WTC11 (cell line): ENCODE data around the gene GAS2L1. TPM values are rescaled to one million over a fixed set of nuclear protein-coding genes. Genes with fewer than 3 reads are reported as not detected.

ENCODE experiments used
- ATAC-seq: fragments of 200-7000 bp; cut with Tn5 transposase; 2 replicates; pipeline ENCODE4 v1.10.0; 2021; ENCODE audit warnings: mild to moderate bottlenecking, moderate library complexity
- CTCF ChIA-PET: fragments of 300-600 bp; sonication (Branson Sonifier 250); formaldehyde crosslinking; loops from one replicate; lab custom pipeline; 2021; ENCODE audit warnings: antibody characterized with exemption; lab: Charles Lee
- POLR2A ChIA-PET: fragments of 350-600 bp; sonication (Branson Sonifier 250); formaldehyde crosslinking; loops from one replicate; lab custom pipeline; 2021; ENCODE audit warnings: antibody characterized with exemption; lab: Charles Lee
- DNase-seq: peaks from one replicate; pipeline ENCODE4 v3.0.0; 2021; ENCODE audit warnings: low spot score
- H3K27ac Mint-ChIP-seq: 2 replicates; pipeline ENCODE4 v1.8.0; 2021; ENCODE audit warnings: mixed read lengths
- H3K27me3 Mint-ChIP-seq: 2 replicates; pipeline ENCODE4 v1.8.0; 2021; ENCODE audit warnings: low read depth, mild to moderate bottlenecking, moderate library complexity, mixed read lengths
- H3K36me3 Mint-ChIP-seq: 2 replicates; pipeline ENCODE4 v1.8.0; 2021; ENCODE audit warnings: mixed read lengths
- H3K4me1 Mint-ChIP-seq: 2 replicates; pipeline ENCODE4 v1.8.0; 2022; ENCODE audit warnings: mixed read lengths
- H3K4me3 Mint-ChIP-seq: 2 replicates; pipeline ENCODE4 v1.8.0; 2021; ENCODE audit warnings: mild to moderate bottlenecking, moderate library complexity, mixed read lengths
- H3K9me3 Mint-ChIP-seq: 2 replicates; pipeline ENCODE4 v1.8.0; 2021; ENCODE audit warnings: mixed read lengths
- ATF3 ChIP-seq: sonication (generic); formaldehyde crosslinking; conservative IDR thresholded peaks from 2 replicates; pipeline ENCODE4 v1.8.1; 2022; ENCODE audit warnings: mild to moderate bottlenecking, missing genetic modification reagents
- ATF6 ChIP-seq: sonication (generic); formaldehyde crosslinking; IDR thresholded peaks from 2 replicates; pipeline ENCODE4 v1.8.1; 2023; ENCODE audit warnings: mild to moderate bottlenecking, missing genetic modification reagents
- CDX4 ChIP-seq: fragments of 250-450 bp; sonication (Bioruptor Pico); IDR thresholded peaks from 2 replicates; pipeline ENCODE4 v1.9.0; 2021; ENCODE audit warnings: moderate library complexity, mild to moderate bottlenecking, inconsistent platforms, borderline replicate concordance
- E2F1 ChIP-seq: sonication (generic); formaldehyde crosslinking; IDR thresholded peaks from 2 replicates; pipeline ENCODE4 v1.8.0; 2022; ENCODE audit warnings: mild to moderate bottlenecking, missing genetic modification reagents
- E2F5 ChIP-seq: sonication (generic); formaldehyde crosslinking; IDR thresholded peaks from 2 replicates; pipeline ENCODE4 v1.8.1; 2022; ENCODE audit warnings: mild to moderate bottlenecking, moderate library complexity, missing genetic modification reagents
- EMX1 ChIP-seq: fragments of 250-450 bp; sonication (Bioruptor Pico); IDR thresholded peaks from 2 replicates; pipeline ENCODE4 v1.8.0; 2021; ENCODE audit warnings: mild to moderate bottlenecking
- ESRRA ChIP-seq: sonication (generic); formaldehyde crosslinking; IDR thresholded peaks from 2 replicates; pipeline ENCODE4 v1.8.1; 2022; ENCODE audit warnings: mild to moderate bottlenecking, missing genetic modification reagents, borderline replicate concordance
- FOXP1 ChIP-seq: sonication (generic); formaldehyde crosslinking; IDR thresholded peaks from 2 replicates; pipeline ENCODE4 v1.8.0; 2022; ENCODE audit warnings: missing genetic modification reagents, mild to moderate bottlenecking, moderate library complexity, borderline replicate concordance
- JAZF1 ChIP-seq: fragments of 250-450 bp; sonication (Bioruptor Pico); IDR thresholded peaks from 2 replicates; pipeline ENCODE4 v1.9.0; 2021; ENCODE audit warnings: moderate library complexity, mild to moderate bottlenecking, inconsistent platforms
- MAX ChIP-seq: sonication (generic); formaldehyde crosslinking; IDR thresholded peaks from 2 replicates; pipeline ENCODE4 v1.8.0; 2022; ENCODE audit warnings: mild to moderate bottlenecking, missing genetic modification reagents
- MLX ChIP-seq: sonication (generic); formaldehyde crosslinking; IDR thresholded peaks from 2 replicates; pipeline ENCODE4 v1.8.1; 2023; ENCODE audit warnings: mild to moderate bottlenecking, missing genetic modification reagents, moderate library complexity
- MYBL2 ChIP-seq: sonication (generic); formaldehyde crosslinking; IDR thresholded peaks from 2 replicates; pipeline ENCODE4 v1.8.1; 2023; ENCODE audit warnings: mild to moderate bottlenecking, moderate library complexity, missing genetic modification reagents
- NFATC4 ChIP-seq: fragments of 250-450 bp; sonication (Bioruptor Pico); IDR thresholded peaks from 2 replicates; pipeline ENCODE4 v1.9.0; 2021; ENCODE audit warnings: mild to moderate bottlenecking
- NFYB ChIP-seq: sonication (generic); formaldehyde crosslinking; conservative IDR thresholded peaks from 2 replicates; pipeline ENCODE4 v1.8.0; 2022; ENCODE audit warnings: low read depth, missing genetic modification reagents
- NR3C1 ChIP-seq: sonication (generic); formaldehyde crosslinking; conservative IDR thresholded peaks from 2 replicates; pipeline ENCODE4 v1.8.1; 2023; ENCODE audit warnings: low read depth, mild to moderate bottlenecking, missing genetic modification reagents
- RORB ChIP-seq: fragments of 250-450 bp; sonication (Bioruptor Pico); IDR thresholded peaks from 2 replicates; pipeline ENCODE4 v1.9.0; 2021; ENCODE audit warnings: mild to moderate bottlenecking
- TCF7 ChIP-seq: sonication (generic); formaldehyde crosslinking; IDR thresholded peaks from 2 replicates; pipeline ENCODE4 v1.8.0; 2022; ENCODE audit warnings: mild to moderate bottlenecking, low read depth, missing genetic modification reagents, moderate library complexity
- TP53 ChIP-seq: sonication (generic); formaldehyde crosslinking; IDR thresholded peaks from 2 replicates; pipeline ENCODE4 v1.8.1; 2023; ENCODE audit warnings: mild to moderate bottlenecking, missing genetic modification reagents
- USF1 ChIP-seq: sonication (generic); formaldehyde crosslinking; IDR thresholded peaks from 2 replicates; pipeline ENCODE4 v1.8.0; 2022; ENCODE audit warnings: mild to moderate bottlenecking, missing genetic modification reagents
- ZBTB43 ChIP-seq: sonication (generic); formaldehyde crosslinking; IDR thresholded peaks from 2 replicates; pipeline ENCODE4 v1.8.1; 2023; ENCODE audit warnings: mild to moderate bottlenecking, missing genetic modification reagents
- ZMAT4 ChIP-seq: fragments of 250-450 bp; sonication (Bioruptor Pico); IDR thresholded peaks from 2 replicates; pipeline ENCODE4 v1.9.0; 2021; ENCODE audit warnings: mild to moderate bottlenecking
- ZNF219 ChIP-seq: sonication (generic); formaldehyde crosslinking; IDR thresholded peaks from 2 replicates; pipeline ENCODE4 v1.8.0; 2023; ENCODE audit warnings: missing genetic modification reagents, mild to moderate bottlenecking, borderline replicate concordance
- ZNF263 ChIP-seq: sonication (generic); formaldehyde crosslinking; IDR thresholded peaks from 2 replicates; pipeline ENCODE4 v1.8.1; 2022; ENCODE audit warnings: low read depth, mild to moderate bottlenecking, moderate library complexity, missing genetic modification reagents
- ZNF425 ChIP-seq: fragments of 250-450 bp; sonication (Bioruptor Pico); conservative IDR thresholded peaks from 2 replicates; pipeline ENCODE4 v1.9.0; 2021; ENCODE audit warnings: mild to moderate bottlenecking
- total RNA-seq: library from RNA; stranded (reverse); gene quantifications from 3 replicates; pipeline ENCODE4 v1.2.3, GENCODE V29; 2021

Gene GAS2L1
- total RNA-seq, 1 experiment from 2014 or later = 19.9 TPM

- no peaks in the 10 kb centered on the region for H3K9me3 Mint-ChIP-seq
- no peaks in the 10 kb centered on the region for H3K4me1 Mint-ChIP-seq
- peaks cover 96% of the 10 kb centered on the region for H3K36me3 Mint-ChIP-seq
- TF ChIP-seq ZNF263 (no peak), NR3C1 (no peak), NFYB (CRISPR knock-in tag) (no peak), TP53 (CRISPR knock-in tag) (no peak), MAX (no peak), TCF7 (CRISPR knock-in tag) (no peak), E2F1 (no peak), JAZF1 (no peak), ESRRA (CRISPR knock-in tag) (no peak)
- TF ChIP-seq, all 79 proteins: peak for 0
- DNase-seq (no peak), ATAC-seq (no peak)
- H3K27ac Mint-ChIP-seq = peak overlapping the region; percentile 82; the same call in 1 of the 2 replicates
- H3K27me3 Mint-ChIP-seq = no peaks in the 10 kb centered on the region
- no peak overlapping the region for H3K4me3 Mint-ChIP-seq
- CTCF ChIA-PET = interaction anchor here (1.5 kb wide), 1 partner anchor 24 kb away, joined by 4 read pairs; no protein-coding TSS in a partner anchor
- POLR2A ChIA-PET = no interaction called here
These were observed 17.6 kb upstream of the GAS2L1 start for GRCh38 chr22:29288837-29289236.

- ATAC-seq (no peak), DNase-seq (no peak)
- no peaks in the 10 kb centered on the region for H3K9me3 Mint-ChIP-seq
- no peak overlapping the region for H3K27ac Mint-ChIP-seq
- TF ChIP-seq USF1 (CRISPR knock-in tag) (no peak), RORB (CRISPR knock-in tag) (no peak), E2F5 (CRISPR knock-in tag) (no peak), ZBTB43 (CRISPR knock-in tag) (no peak), EMX1 (CRISPR knock-in tag) (no peak), ZMAT4 (CRISPR knock-in tag) (no peak), ATF6 (CRISPR knock-in tag) (no peak), MLX (CRISPR knock-in tag) (no peak), MYBL2 (no peak), CDX4 (CRISPR knock-in tag) (no peak), ZNF425 (CRISPR knock-in tag) (no peak), NFATC4 (CRISPR knock-in tag) (no peak), FOXP1 (no peak), NR3C1 (no peak), ATF3 (no peak), ZNF219 (CRISPR knock-in tag) (no peak)
- CTCF ChIA-PET = interaction anchor here (1.1 kb wide), 1 partner anchor 23 kb away, joined by 3 read pairs; no protein-coding TSS in a partner anchor
- H3K4me1 Mint-ChIP-seq = no peaks in the 10 kb centered on the region
- H3K4me3 Mint-ChIP-seq = no peak overlapping the region
- POLR2A ChIA-PET = no interaction called here
- peaks cover 95% of the 10 kb centered on the region for H3K36me3 Mint-ChIP-seq
- H3K27me3 Mint-ChIP-seq = no peaks in the 10 kb centered on the region
These were observed 16.4 kb upstream of the GAS2L1 start for GRCh38 chr22:29290061-29290460.
